GM23338 (cell line): ENCODE results near the gene GTF3C2. TPM values are rescaled to one million over a fixed set of nuclear protein-coding genes. Genes with fewer than 3 reads are reported as not detected.

Experiments used
- ATAC-seq: fragments of 200-7000 bp; cut with Tn5 transposase; 3 replicates; pipeline ENCODE4 v1.9.1; 2020
- DNase-seq: peaks from one replicate; pipeline ENCODE4 v3.0.0-alpha.2; 2015; ENCODE audit warnings: low spot score
- H2AFZ ChIP-seq: fragments of 200-600 bp; sonication (generic); 2 replicates; pipeline ENCODE4 v1.8.0; 2016; ENCODE audit warnings: antibody characterized with exemption, mild to moderate bottlenecking, moderate library complexity
- H3F3A ChIP-seq: fragments of 200-600 bp; sonication (generic); replicated peaks from 2 replicates; pipeline ENCODE4 v1.8.0; 2017; ENCODE audit warnings: antibody characterized with exemption, mixed run types, low read depth
- H3K27ac ChIP-seq: fragments of 200-600 bp; sonication (generic); 2 replicates; pipeline ENCODE4 v1.6.1; 2016; ENCODE audit warnings: low read depth
- H3K27me3 ChIP-seq: fragments of 200-600 bp; sonication (generic); 2 replicates; pipeline ENCODE4 v1.8.0; 2016; ENCODE audit warnings: mild to moderate bottlenecking, mixed run types, moderate library complexity; ENCODE audit not compliant: insufficient read depth
- H3K36me3 ChIP-seq: fragments of 200-600 bp; sonication (generic); 2 replicates; pipeline ENCODE4 v1.8.0; 2016; ENCODE audit warnings: mild to moderate bottlenecking; ENCODE audit not compliant: insufficient read depth
- H3K4me1 ChIP-seq: fragments of 200-600 bp; sonication (generic); 2 replicates; pipeline ENCODE4 v1.8.0; 2016; ENCODE audit warnings: mild to moderate bottlenecking, moderate library complexity; ENCODE audit not compliant: insufficient read depth
- H3K4me2 ChIP-seq: fragments of 200-600 bp; sonication (generic); 2 replicates; pipeline ENCODE4 v1.7.1; 2017; ENCODE audit warnings: mixed run types
- H3K4me3 ChIP-seq: fragments of 200-600 bp; sonication (generic); 2 replicates; pipeline ENCODE4 v1.6.1; 2016; ENCODE audit warnings: mixed run types
- H3K79me2 ChIP-seq: fragments of 200-600 bp; sonication (generic); replicated peaks from 2 replicates; pipeline ENCODE4 v1.8.0; 2017; ENCODE audit warnings: mild to moderate bottlenecking; ENCODE audit not compliant: insufficient read depth
- H3K9me2 ChIP-seq: fragments of 200-600 bp; sonication (generic); 2 replicates; pipeline ENCODE4 v1.8.0; 2017; ENCODE audit not compliant: insufficient read depth
- H4K20me1 ChIP-seq: fragments of 200-600 bp; sonication (generic); replicated peaks from 2 replicates; pipeline ENCODE4 v1.8.0; 2017; ENCODE audit warnings: mild to moderate bottlenecking; ENCODE audit not compliant: insufficient read depth
- H3K27ac Mint-ChIP-seq: 2 replicates; pipeline ENCODE4 v1.8.0; 2020; ENCODE audit warnings: inconsistent platforms, mild to moderate bottlenecking, moderate library complexity, mixed read lengths
- H3K27me3 Mint-ChIP-seq: 3 replicates; pipeline ENCODE4 v1.8.0; 2022; ENCODE audit warnings: low read depth, mild to moderate bottlenecking, moderate library complexity, mixed read lengths, inconsistent platforms; ENCODE audit not compliant: insufficient read depth, poor library complexity
- H3K36me3 Mint-ChIP-seq: 3 replicates; pipeline ENCODE4 v1.8.0; 2021; ENCODE audit warnings: low read depth, mild to moderate bottlenecking, inconsistent platforms, moderate library complexity, mixed read lengths
- H3K4me1 Mint-ChIP-seq: 3 replicates; pipeline ENCODE4 v1.8.0; 2020; ENCODE audit warnings: mild to moderate bottlenecking, inconsistent platforms, mixed read lengths
- H3K4me3 Mint-ChIP-seq: 3 replicates; pipeline ENCODE4 v1.8.0; 2021; ENCODE audit warnings: moderate library complexity, mild to moderate bottlenecking, inconsistent platforms, mixed read lengths
- H3K9me3 Mint-ChIP-seq: 3 replicates; pipeline ENCODE4 v1.8.0; 2020; ENCODE audit warnings: moderate library complexity, mild to moderate bottlenecking, inconsistent platforms, mixed read lengths
- CREB1 ChIP-seq: fragments of 250-450 bp; sonication (Bioruptor Pico); IDR thresholded peaks from 2 replicates; pipeline ENCODE4 v1.5.0; 2020; ENCODE audit warnings: low read depth, mild to moderate bottlenecking, moderate library complexity
- EZH2 ChIP-seq: fragments of 200-600 bp; sonication (generic); IDR thresholded peaks from one replicate; pipeline ENCODE4 v1.8.0; 2017; ENCODE audit warnings: antibody characterized with exemption, mild to moderate bottlenecking, low read depth; ENCODE audit not compliant: unreplicated experiment
- JUNB ChIP-seq: IDR thresholded peaks from one replicate; pipeline ENCODE4 v1.6.1; 2016; ENCODE audit warnings: antibody characterized with exemption; ENCODE audit not compliant: unreplicated experiment
- POLR2AphosphoS5 ChIP-seq: IDR thresholded peaks from 2 replicates; pipeline ENCODE4 v1.6.1; 2016; ENCODE audit warnings: antibody characterized with exemption, low read depth
- STAT1 ChIP-seq: IDR thresholded peaks from one replicate; pipeline ENCODE4 v1.6.1; 2016; ENCODE audit warnings: antibody characterized with exemption; ENCODE audit not compliant: unreplicated experiment
- ZNF114 ChIP-seq: fragments of 250-450 bp; sonication (Bioruptor Pico); IDR thresholded peaks from 2 replicates; pipeline ENCODE4 v1.5.0; 2020; ENCODE audit warnings: mild to moderate bottlenecking, moderate library complexity
- ZNF331 ChIP-seq: fragments of 250-450 bp; sonication (Bioruptor Pico); IDR thresholded peaks from 2 replicates; pipeline ENCODE4 v1.5.0; 2020; ENCODE audit warnings: low read depth, mild to moderate bottlenecking, moderate library complexity
- long read RNA-seq: library from polyadenylated mRNA; unstranded; transcript quantifications from one replicate; pipeline ENCODE4 v2.0.0, GENCODE V29; 2020; ENCODE audit not compliant: unreplicated experiment
- polyA plus RNA-seq: library from polyadenylated mRNA; unstranded; fragments of >200 nt; fragmentation: Nextera tagmentation; extraction: Ambion mirVana; gene quantifications from 2 replicates; pipeline ENCODE4 v1.2.1, GENCODE V29; 2016
- total RNA-seq: library from RNA; depleted of rRNA; stranded (reverse); fragments of >200 nt; shearing (Covaris generic); gene quantifications from 2 replicates; pipeline ENCODE4 v1.2.3, GENCODE V29; 2014; rRNA removed
- TF ChIP-seq, protein P1 (sequence below): IDR thresholded peaks from 2 replicates; pipeline ENCODE4 v1.6.1; 2016; ENCODE audit warnings: antibody characterized with exemption
- TF ChIP-seq, protein P2 (sequence below): fragments of 250-450 bp; sonication (Bioruptor Pico); IDR thresholded peaks from 2 replicates; pipeline ENCODE4 v1.5.0; 2020; ENCODE audit warnings: mild to moderate bottlenecking, moderate library complexity
- TF ChIP-seq, protein P3 (sequence below), 2 experiments: fragments of 200-600 bp in 1 of 2; sonication (generic) in 1 of 2; conservative IDR thresholded peaks; 2 replicates each; pipeline versions ENCODE4 v1.5.1 to v1.6.1; 2016 to 2017; ENCODE audit warnings: antibody characterized with exemption in 2 of 2, low read depth in 2 of 2, mild to moderate bottlenecking in 2 of 2, moderate library complexity in 1 of 2

GTF3C2 gene, protein sequence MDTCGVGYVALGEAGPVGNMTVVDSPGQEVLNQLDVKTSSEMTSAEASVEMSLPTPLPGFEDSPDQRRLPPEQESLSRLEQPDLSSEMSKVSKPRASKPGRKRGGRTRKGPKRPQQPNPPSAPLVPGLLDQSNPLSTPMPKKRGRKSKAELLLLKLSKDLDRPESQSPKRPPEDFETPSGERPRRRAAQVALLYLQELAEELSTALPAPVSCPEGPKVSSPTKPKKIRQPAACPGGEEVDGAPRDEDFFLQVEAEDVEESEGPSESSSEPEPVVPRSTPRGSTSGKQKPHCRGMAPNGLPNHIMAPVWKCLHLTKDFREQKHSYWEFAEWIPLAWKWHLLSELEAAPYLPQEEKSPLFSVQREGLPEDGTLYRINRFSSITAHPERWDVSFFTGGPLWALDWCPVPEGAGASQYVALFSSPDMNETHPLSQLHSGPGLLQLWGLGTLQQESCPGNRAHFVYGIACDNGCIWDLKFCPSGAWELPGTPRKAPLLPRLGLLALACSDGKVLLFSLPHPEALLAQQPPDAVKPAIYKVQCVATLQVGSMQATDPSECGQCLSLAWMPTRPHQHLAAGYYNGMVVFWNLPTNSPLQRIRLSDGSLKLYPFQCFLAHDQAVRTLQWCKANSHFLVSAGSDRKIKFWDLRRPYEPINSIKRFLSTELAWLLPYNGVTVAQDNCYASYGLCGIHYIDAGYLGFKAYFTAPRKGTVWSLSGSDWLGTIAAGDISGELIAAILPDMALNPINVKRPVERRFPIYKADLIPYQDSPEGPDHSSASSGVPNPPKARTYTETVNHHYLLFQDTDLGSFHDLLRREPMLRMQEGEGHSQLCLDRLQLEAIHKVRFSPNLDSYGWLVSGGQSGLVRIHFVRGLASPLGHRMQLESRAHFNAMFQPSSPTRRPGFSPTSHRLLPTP
- total RNA-seq (110 and 118 TPM in 2 replicates), polyA plus RNA-seq (69.1 and 81.7 TPM in 2 replicates)
- long read RNA-seq, partial matches to known transcripts, result 5 of 11 reads
- long read RNA-seq, other reads (novel, unspliced or antisense), result 6 of 11 reads

DNA sequence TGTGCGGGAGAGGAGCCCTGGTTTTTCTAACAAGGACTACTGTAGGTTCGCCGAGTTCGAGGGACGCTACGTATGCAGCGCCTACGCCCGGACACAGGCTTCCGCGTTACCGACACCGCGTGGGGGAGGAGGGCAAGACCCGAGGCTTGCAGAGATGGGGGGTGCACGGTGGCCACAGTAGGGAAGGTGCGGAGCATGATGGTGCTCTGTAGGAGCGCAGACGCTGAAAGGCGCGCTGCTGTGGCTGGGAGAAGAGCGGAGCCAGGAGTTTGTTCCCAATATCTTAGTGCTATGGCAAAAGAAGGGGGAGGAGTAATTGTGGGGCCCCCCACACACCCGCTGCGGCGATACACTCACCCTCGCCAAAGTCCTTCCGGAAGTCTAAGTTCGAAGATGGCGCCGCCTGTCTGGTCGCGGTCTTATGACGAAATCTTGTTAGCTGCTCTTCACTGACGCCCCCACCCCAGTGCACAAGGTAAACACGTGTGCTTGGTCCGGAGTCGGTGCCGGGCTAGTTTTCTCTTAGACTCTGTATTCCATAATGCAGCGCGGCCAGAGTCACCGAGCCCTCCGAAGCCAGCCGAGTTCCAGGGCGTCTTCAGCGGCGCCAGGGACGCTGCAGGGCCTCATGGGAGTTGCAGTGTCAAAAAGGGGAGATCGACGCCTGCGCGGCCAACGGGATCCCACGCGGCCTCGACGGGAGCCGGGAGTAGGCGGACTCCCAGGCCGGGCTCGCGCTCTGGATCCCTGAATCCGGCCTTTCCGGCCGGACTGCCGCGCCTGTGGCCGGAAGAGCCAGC lies at the start of gene GTF3C2:
Gene GTF3C2, minus strand, starts transcription at position 383 of the 800 bp plus-strand sequence. CDS start 13,210 bp downstream, outside the sequence.
- Histone ChIP-seq H3K27me3 (no peaks in the 10 kb centered on the region), H3K27ac (peak within 1 kb of the TSS; percentile 97), H3K9me2 (peaks cover 3% of the 10 kb centered on the region), H4K20me1 (peaks cover 25% of the 10 kb centered on the region), H2AFZ (peak within 1 kb of the TSS; percentile 66; the same call in 1 of the 2 replicates), H3K4me3 (peak within 1 kb of the TSS; percentile 71), H3K36me3 (no peaks in the 10 kb centered on the region), H3F3A (peaks cover 13% of the 10 kb centered on the region), H3K4me2 (peak within 1 kb of the TSS; percentile 85), H3K4me1 (peaks cover 49% of the 10 kb centered on the region), H3K79me2 (peaks cover 59% of the 10 kb centered on the region)
- Mint-ChIP-seq H3K27me3 (peaks cover 9% of the 10 kb centered on the region), H3K4me1 (peaks cover 37% of the 10 kb centered on the region), H3K4me3 (peak within 1 kb of the TSS; percentile 96), H3K27ac (peak within 1 kb of the TSS; percentile 99), H3K9me3 (peaks cover 12% of the 10 kb centered on the region), H3K36me3 (peaks cover 28% of the 10 kb centered on the region)
- ATAC-seq (peak; percentile 90), DNase-seq (peak; percentile 100)
- TF ChIP-seq POLR2AphosphoS5 (peak; percentile 47; the same call in 1 of the 2 replicates), ZNF114 (CRISPR knock-in tag) (no peak), ZNF331 (no peak), STAT1 (no peak), EZH2 (no peak), JUNB (no peak), CREB1 (CRISPR knock-in tag) (peak; percentile 96)
- TF ChIP-seq, protein P1, sequence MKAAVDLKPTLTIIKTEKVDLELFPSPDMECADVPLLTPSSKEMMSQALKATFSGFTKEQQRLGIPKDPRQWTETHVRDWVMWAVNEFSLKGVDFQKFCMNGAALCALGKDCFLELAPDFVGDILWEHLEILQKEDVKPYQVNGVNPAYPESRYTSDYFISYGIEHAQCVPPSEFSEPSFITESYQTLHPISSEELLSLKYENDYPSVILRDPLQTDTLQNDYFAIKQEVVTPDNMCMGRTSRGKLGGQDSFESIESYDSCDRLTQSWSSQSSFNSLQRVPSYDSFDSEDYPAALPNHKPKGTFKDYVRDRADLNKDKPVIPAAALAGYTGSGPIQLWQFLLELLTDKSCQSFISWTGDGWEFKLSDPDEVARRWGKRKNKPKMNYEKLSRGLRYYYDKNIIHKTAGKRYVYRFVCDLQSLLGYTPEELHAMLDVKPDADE, result peak; percentile 83
- TF ChIP-seq, protein P2, sequence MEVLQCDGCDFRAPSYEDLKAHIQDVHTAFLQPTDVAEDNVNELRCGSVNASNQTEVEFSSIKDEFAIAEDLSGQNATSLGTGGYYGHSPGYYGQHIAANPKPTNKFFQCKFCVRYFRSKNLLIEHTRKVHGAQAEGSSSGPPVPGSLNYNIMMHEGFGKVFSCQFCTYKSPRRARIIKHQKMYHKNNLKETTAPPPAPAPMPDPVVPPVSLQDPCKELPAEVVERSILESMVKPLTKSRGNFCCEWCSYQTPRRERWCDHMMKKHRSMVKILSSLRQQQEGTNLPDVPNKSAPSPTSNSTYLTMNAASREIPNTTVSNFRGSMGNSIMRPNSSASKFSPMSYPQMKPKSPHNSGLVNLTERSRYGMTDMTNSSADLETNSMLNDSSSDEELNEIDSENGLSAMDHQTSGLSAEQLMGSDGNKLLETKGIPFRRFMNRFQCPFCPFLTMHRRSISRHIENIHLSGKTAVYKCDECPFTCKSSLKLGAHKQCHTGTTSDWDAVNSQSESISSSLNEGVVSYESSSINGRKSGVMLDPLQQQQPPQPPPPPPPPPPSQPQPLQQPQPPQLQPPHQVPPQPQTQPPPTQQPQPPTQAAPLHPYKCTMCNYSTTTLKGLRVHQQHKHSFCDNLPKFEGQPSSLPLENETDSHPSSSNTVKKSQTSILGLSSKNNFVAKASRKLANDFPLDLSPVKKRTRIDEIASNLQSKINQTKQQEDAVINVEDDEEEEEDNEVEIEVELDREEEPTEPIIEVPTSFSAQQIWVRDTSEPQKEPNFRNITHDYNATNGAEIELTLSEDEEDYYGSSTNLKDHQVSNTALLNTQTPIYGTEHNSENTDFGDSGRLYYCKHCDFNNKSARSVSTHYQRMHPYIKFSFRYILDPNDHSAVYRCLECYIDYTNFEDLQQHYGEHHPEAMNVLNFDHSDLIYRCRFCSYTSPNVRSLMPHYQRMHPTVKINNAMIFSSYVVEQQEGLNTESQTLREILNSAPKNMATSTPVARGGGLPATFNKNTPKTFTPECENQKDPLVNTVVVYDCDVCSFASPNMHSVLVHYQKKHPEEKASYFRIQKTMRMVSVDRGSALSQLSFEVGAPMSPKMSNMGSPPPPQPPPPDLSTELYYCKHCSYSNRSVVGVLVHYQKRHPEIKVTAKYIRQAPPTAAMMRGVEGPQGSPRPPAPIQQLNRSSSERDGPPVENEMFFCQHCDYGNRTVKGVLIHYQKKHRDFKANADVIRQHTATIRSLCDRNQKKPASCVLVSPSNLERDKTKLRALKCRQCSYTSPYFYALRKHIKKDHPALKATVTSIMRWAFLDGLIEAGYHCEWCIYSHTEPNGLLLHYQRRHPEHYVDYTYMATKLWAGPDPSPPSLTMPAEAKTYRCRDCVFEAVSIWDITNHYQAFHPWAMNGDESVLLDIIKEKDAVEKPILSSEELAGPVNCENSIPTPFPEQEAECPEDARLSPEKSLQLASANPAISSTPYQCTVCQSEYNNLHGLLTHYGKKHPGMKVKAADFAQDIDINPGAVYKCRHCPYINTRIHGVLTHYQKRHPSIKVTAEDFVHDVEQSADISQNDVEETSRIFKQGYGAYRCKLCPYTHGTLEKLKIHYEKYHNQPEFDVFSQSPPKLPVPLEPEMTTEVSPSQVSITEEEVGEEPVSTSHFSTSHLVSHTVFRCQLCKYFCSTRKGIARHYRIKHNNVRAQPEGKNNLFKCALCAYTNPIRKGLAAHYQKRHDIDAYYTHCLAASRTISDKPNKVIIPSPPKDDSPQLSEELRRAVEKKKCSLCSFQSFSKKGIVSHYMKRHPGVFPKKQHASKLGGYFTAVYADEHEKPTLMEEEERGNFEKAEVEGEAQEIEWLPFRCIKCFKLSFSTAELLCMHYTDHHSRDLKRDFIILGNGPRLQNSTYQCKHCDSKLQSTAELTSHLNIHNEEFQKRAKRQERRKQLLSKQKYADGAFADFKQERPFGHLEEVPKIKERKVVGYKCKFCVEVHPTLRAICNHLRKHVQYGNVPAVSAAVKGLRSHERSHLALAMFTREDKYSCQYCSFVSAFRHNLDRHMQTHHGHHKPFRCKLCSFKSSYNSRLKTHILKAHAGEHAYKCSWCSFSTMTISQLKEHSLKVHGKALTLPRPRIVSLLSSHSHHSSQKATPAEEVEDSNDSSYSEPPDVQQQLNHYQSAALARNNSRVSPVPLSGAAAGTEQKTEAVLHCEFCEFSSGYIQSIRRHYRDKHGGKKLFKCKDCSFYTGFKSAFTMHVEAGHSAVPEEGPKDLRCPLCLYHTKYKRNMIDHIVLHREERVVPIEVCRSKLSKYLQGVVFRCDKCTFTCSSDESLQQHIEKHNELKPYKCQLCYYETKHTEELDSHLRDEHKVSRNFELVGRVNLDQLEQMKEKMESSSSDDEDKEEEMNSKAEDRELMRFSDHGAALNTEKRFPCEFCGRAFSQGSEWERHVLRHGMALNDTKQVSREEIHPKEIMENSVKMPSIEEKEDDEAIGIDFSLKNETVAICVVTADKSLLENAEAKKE (CRISPR knock-in tag), result no peak
- TF ChIP-seq, protein P3, sequence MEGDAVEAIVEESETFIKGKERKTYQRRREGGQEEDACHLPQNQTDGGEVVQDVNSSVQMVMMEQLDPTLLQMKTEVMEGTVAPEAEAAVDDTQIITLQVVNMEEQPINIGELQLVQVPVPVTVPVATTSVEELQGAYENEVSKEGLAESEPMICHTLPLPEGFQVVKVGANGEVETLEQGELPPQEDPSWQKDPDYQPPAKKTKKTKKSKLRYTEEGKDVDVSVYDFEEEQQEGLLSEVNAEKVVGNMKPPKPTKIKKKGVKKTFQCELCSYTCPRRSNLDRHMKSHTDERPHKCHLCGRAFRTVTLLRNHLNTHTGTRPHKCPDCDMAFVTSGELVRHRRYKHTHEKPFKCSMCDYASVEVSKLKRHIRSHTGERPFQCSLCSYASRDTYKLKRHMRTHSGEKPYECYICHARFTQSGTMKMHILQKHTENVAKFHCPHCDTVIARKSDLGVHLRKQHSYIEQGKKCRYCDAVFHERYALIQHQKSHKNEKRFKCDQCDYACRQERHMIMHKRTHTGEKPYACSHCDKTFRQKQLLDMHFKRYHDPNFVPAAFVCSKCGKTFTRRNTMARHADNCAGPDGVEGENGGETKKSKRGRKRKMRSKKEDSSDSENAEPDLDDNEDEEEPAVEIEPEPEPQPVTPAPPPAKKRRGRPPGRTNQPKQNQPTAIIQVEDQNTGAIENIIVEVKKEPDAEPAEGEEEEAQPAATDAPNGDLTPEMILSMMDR (conservative IDR thresholded peaks at IDR 0.05; ENCODE audit: low read depth in 2 of 2), result no peak
